Stimulated activated CD8-positive, alpha-beta memory T cell treated with anti-CD3 and anti-CD28 coated beads, Interleukin-7, amount 100 ng/mL, for 24 hours (primary cell): Measurements from ENCODE around the gene ARPC4.

Experiments used
- DNase-seq: peaks from one replicate; pipeline ENCODE4 v3.0.0-alpha.2; 2020; ENCODE audit warnings: low read depth

Gene ARPC4

GRCh38 chr3:9793161-9793781, 389 bp downstream of the ARPC4 start:
- DNase-seq: no peak

- no peak for DNase-seq
These were observed 1.5 kb downstream of the ARPC4 start for GRCh38 chr3:9794400-9794799.

- DNase-seq: no peak
These were observed 2.3 kb downstream of the ARPC4 start for GRCh38 chr3:9795207-9795606.

GRCh38 chr3:9797196-9797945, 4.5 kb downstream of the ARPC4 start:
- no peak for DNase-seq

GRCh38 chr3:9800529-9800928, 7.6 kb downstream of the ARPC4 start:
- no peak for DNase-seq

- DNase-seq: no peak
These were observed 10.6 kb downstream of the ARPC4 start for GRCh38 chr3:9803494-9803893.

GRCh38 chr3:9804996-9805395, 12.1 kb downstream of the ARPC4 start:
- DNase-seq: no peak

- no peak for DNase-seq
These were observed 13.3 kb downstream of the ARPC4 start for GRCh38 chr3:9806137-9806536.

- no peak for DNase-seq
These were observed 14.1 kb downstream of the ARPC4 start for GRCh38 chr3:9806688-9807589.

GRCh38 chr3:9807981-9808344, 15.1 kb downstream of the ARPC4 start:
- DNase-seq: no peak

- DNase-seq: no peak
These were observed 15.6 kb downstream of the ARPC4 start for GRCh38 chr3:9808345-9809037.

- DNase-seq: no peak
These were observed 16.3 kb downstream of the ARPC4 start for GRCh38 chr3:9809239-9809614.

GRCh38 chr3:9809615-9810432, 16.9 kb downstream of the ARPC4 start, which contains the start of gene TTLL3:
TTLL3 (plus strand) TSS chr3:9810262; CDS start chr3:9810662, 400 bp downstream.
- DNase-seq: no peak

GRCh38 chr3:9810433-9810770, 17.5 kb downstream of the ARPC4 start:
- no peak for DNase-seq

- DNase-seq: no peak
These were observed 18.0 kb downstream of the ARPC4 start for GRCh38 chr3:9810846-9811245.

- no peak for DNase-seq
These were observed 20.1 kb downstream of the ARPC4 start for GRCh38 chr3:9812870-9813483.

GRCh38 chr3:9815986-9816385, 23.1 kb downstream of the ARPC4 start:
- DNase-seq: no peak

- DNase-seq: no peak
These were observed 24.6 kb downstream of the ARPC4 start for GRCh38 chr3:9817436-9817835.

- DNase-seq: no peak
These were observed 25.9 kb downstream of the ARPC4 start for GRCh38 chr3:9818666-9819335.

- DNase-seq: no peak
These were observed 27.7 kb downstream of the ARPC4 start for GRCh38 chr3:9820543-9820942.
